Sigmoid colon (tissue), 4 donors: ENCODE results near the gene MRM2.

ENCODE experiments used
- EP300 ChIP-seq, 4 donors: sonication (generic); formaldehyde crosslinking; IDR thresholded peaks; one replicate each; pipeline ENCODE4 v1.6.1; 2017; ENCODE audit warnings: antibody characterized with exemption in 4 of 4
- POLR2A ChIP-seq, 2 donors: fragments of 450-650 bp; IDR thresholded peaks; one replicate each; pipeline ENCODE4 v1.6.1; 2016; ENCODE audit warnings: antibody characterized with exemption in 2 of 2, mild to moderate bottlenecking in 2 of 2, moderate library complexity in 2 of 2
- POLR2AphosphoS5 ChIP-seq, 4 donors: sonication (generic); formaldehyde crosslinking; IDR thresholded peaks; one replicate each; pipeline ENCODE4 v1.6.1; 2017; ENCODE audit warnings: antibody characterized with exemption in 4 of 4
- TF ChIP-seq, protein P1 (sequence below), 4 experiments: fragments of 450-650 bp in 3 of 4; fragments of 200-600 bp in 1 of 4; IDR thresholded peaks; one replicate each; pipeline ENCODE4 v1.5.1; 2016 to 2019; ENCODE audit warnings: antibody characterized with exemption in 4 of 4, mild to moderate bottlenecking in 3 of 4, moderate library complexity in 2 of 4

DNA sequence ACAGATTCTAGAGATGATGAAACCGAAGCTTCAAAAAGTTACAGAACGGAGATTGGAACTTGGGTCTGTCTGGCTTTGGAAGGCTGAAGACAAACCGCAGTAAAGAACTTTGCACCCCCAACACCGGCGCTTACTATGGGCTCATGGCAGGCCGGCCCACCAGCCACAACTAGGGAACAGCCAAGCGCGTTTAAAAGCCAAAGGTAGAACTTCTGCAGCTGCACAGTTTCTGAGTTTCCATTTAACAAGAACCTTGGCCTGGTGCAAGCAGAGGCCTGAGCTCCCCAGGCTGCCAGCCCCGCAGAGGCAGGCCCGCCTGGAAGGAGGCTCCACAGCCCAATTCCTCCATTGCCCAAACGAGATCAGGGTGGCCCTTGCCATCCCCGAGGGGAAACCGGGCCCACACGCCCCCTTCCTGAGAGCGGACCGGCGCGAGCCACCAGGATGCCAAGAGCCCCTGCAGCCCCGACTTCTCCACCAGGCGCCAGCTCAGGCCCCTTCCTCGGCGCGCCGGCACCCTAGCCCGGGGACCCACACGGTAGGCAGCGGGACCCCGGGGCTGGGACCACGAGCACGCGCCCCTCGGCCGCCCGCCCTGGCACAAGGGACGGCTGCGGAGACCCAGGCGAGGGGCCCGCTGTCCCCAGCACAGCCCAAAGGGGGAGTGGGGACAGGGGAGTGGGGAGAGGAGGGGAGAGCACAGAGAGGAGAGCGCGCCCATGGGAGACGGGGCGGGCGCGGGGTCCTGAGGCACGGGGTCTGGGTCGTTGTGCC, 9.8 kb downstream of the MRM2 start:
- no peak for TF ChIP-seq POLR2A (IDR thresholded peaks at IDR 0.05)
- TF ChIP-seq, protein P1, sequence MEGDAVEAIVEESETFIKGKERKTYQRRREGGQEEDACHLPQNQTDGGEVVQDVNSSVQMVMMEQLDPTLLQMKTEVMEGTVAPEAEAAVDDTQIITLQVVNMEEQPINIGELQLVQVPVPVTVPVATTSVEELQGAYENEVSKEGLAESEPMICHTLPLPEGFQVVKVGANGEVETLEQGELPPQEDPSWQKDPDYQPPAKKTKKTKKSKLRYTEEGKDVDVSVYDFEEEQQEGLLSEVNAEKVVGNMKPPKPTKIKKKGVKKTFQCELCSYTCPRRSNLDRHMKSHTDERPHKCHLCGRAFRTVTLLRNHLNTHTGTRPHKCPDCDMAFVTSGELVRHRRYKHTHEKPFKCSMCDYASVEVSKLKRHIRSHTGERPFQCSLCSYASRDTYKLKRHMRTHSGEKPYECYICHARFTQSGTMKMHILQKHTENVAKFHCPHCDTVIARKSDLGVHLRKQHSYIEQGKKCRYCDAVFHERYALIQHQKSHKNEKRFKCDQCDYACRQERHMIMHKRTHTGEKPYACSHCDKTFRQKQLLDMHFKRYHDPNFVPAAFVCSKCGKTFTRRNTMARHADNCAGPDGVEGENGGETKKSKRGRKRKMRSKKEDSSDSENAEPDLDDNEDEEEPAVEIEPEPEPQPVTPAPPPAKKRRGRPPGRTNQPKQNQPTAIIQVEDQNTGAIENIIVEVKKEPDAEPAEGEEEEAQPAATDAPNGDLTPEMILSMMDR (IDR thresholded peaks at IDR 0.05), result no peak
- no peak for TF ChIP-seq EP300 (IDR thresholded peaks at IDR 0.05)
- no peak for TF ChIP-seq POLR2AphosphoS5 (IDR thresholded peaks at IDR 0.05)
